HUDEP-2 (cell line): ENCODE measurements around the gene KRTAP19-2.
"Not testable (repeated sequence)": the region's sequence is repeated elsewhere in the genome, so short reads cannot be mapped to it uniquely, and the experiment has no call there.

Source experiments
- DNase-seq, 76 experiments: peaks; one replicate each; lab custom pipeline; 2025; ENCODE audit not compliant: unreplicated experiment in 76 of 76; lab: John Stamatoyannopoulos, UW

KRTAP19-2 gene, protein sequence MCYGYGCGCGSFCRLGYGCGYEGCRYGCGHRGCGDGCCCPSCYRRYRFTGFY

DNA sequence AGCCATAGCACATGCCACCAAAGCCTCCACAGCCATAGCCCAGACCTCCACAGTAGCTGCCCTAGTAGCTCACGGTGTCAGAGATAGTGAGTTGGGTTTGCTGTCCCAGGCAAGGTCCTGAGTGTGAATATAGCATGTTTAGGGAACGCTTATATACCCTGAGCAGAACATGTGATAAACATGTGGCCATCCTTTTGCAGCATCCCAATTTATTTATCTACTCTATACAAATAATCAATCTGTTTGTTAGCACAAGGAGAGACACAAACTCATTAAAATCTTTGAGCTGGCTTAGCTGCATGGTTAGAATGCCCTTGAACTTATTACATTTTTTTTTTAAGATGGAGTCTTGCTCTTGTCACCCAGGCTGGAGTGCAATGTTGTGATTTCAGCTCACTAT lies at the start of gene KRTAP19-2:
TSS of gene KRTAP19-2 (minus strand) at position 101 of the 400 bp plus-strand sequence. CDS start at position 13, 88 bp downstream.
- DNase-seq: no peak

DNA sequence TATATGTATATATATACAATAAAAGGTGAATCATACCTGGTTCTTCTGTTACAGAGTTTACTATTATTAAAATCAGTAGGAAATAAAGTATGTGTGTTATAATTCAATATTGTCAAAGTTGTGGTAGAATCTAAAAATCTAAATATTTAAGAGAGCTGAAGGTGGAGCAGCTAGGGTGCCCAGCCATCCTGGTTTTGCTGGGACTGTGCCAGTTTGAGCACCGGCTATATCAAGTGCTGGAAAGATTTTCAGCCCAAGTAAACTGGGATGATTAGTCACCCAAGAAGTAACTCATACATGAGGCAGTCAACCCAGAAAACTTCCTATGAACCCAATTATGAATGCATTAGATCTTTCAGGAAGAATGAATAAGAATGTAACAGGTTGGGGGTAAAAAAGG lies 31.6 kb upstream of the KRTAP19-2 start:
- no peak for DNase-seq

DNA sequence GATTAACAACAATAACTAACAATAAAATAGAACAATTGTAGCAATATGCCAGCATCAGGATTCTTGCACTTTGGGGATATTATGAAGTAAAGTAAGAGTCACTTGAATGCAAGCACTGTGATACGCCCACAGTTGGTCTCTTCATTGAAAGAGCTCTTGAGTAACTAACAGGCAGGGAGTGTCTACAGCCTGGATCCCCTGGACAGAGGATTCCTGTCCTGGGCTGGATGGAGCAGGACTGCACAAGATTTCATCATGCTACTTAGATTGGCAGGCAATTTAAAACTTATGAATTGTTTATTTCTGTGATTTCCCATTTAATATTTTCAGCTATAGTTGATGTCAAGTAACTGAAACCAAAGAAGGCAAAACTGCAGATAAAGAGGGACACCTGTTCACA lies 28.4 kb upstream of the KRTAP19-2 start:
- DNase-seq: no peak

DNA sequence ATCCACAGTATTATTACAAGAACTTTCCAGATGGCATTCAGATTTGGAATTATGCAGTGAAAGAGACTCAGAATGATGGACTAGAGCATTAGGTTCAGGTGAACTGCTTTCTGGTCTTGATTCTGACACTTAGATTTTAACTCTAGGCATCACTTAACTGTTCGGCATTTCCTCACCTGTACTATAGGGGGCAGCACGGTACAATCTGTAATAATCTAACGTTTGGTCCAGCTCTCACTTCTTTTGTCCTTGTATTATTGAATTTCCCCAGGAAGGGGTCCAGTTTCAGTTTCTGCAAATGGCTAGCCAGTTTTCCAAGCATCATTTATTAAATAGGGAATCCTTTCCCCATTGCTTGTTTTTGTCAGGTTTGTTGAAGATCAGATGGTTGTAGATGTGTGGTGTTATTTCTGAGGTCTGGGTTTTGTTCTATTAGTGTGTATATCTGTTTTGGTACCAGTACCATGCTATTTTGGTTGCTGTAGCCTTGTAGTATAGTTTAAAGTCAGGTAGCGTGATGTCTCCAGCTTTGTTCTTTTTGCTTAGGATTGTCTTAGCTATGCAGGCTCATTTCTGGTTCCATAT lies 18.5 kb upstream of the KRTAP19-2 start:
- not testable (repeated sequence) for DNase-seq

DNA sequence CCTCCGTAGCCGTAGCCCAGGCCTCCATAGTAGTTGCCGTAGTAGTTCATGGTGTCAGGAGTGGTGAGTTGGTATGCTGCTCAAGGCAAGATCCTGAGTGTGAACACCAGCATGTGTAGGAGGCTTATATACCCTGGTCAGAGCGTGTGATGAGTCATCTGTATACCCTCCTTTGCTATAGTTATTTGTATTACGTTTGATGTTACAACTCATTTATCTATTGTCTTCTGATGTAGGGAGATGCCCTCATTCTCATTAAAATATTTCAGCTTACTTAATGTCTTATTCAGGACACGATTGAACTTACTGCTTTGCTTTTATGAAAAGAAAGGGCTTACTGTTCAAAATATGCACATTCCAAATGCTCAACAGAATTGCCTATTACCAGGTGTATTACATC lies 14.8 kb upstream of the KRTAP19-2 start, which contains the start of gene KRTAP19-5:
TSS of gene KRTAP19-5 (minus strand) at position 101 of the 400 bp plus-strand sequence. CDS start at position 50, 51 bp downstream.
- DNase-seq: no peak

DNA sequence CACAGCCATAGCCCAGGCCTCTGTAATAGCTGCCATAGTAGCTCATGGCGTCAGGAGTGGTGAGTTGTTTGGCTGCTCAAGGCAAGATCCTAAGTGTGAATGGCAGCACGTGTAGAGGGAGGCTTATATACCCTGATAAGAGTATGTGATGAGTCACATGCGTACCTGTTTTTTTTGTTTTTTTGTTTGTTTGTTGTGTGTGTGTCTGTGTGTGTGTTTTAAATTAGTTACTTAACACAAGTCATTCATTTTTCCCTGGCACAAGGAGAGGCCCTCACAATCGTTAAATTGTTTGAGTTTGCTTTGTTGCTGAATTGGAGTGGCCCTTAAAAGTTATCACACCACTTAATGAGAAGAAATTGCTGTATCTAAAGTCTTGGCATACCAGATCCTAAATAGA lies 9.8 kb upstream of the KRTAP19-2 start, which contains the start of gene KRTAP19-4:
TSS of gene KRTAP19-4 (minus strand) at position 101 of the 400 bp plus-strand sequence. CDS start at position 46, 55 bp downstream.
- no peak for DNase-seq

DNA sequence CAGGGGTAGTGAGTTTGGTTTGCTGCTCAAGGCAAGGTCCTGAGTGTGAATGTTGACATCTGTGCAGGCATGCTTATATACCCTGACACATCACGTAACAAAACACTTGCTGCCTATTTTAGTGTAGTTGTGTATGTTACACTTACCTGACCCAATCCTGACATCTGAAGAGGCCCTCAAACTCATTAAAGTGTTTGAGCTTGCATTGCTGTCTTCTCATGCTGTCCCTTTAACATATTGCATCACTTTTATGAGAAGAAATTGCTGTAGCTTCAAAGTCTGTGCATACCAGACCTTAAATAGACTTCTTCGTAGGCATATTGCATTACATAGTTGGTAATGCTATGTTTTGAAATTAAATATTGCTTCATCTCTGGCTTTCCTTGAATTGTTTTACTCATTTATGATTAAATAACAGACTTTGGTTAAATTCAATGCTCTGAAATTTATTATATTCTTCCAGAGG lies 4.8 kb upstream of the KRTAP19-2 start, which contains the start of gene KRTAP19-3:
TSS of gene KRTAP19-3 (minus strand) at position 51 of the 466 bp plus-strand sequence. CDS start 56 bp downstream, outside the sequence.
- DNase-seq: no peak

DNA sequence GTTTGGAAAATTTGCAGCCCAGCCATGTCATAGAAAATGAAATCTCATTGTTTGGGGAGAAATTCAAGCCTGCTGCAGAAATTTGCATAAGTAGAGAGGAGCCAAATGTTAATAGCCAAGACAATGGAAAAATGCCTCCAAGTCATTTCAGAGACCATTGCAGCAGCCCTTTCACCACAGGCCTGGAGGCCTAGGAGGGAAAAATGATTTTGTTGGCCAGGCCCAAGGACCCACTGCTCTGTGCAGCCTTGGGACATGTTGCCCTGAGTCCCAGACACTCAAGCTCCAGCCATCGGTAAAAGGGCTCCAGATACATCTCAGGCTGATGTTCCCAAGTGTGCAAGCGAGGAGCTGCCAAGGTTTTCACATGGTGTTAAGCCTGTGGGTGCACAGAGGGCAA lies 1.1 kb downstream of the KRTAP19-2 start:
- DNase-seq: no peak

DNA sequence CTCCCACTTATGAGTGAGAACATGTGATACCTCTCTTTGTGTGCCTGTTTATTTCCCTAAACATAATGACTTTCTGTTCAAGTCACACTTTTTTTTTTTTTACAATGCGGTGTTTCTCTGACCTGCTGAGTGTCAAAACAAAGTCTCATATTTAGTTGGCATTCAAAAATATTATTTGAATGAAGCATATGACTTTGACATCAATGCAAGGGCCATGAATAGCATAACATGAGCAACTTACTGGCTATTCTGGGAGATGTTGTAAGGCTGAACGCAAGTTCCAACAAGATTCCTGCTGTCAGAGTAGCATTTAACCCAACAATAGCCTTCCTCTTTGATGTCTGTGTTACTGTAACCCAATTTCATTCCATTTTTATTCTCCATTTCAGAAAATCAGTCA lies 5.1 kb downstream of the KRTAP19-2 start:
- no peak for DNase-seq

DNA sequence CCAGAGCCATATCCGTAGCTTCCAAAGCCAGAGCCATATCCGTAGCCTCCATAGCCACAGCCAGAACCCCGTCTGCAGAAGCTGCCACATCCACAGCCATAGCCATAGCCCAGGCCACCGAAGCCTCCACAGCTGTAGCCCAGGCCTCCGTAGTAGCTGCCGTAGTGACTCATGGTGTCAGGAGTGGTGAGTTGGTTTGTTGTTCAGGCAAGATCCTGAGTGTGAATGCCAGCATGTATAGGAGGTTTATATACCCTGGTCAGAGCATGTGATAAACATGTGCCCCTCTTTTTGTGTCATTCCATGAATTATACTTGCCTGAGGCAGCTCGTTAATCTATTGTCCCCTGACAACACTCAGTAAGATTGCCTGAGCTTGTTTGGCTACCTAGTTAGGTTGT lies 7.1 kb downstream of the KRTAP19-2 start, which contains the start of gene KRTAP19-1:
TSS of gene KRTAP19-1 (minus strand) at position 223 of the 400 bp plus-strand sequence. CDS start at position 173, 50 bp downstream.
- no peak for DNase-seq

DNA sequence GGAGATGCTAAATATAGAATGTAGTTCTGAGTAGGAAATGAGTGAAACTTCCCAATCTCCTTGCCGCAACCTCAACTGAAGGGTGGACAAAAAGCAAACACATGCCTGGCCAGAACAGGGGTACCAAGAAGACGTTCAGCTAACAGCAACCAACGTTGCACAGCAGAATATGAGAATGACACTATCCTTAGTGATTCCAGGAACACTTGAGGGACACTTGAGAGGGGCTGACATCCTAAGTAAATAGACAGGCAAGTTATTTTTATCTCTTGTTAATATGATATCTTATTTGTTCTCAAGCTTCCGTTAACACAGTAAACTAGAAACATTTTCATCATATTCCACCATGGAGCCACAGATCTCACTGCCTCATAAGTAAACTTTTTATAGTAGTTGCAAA lies 8.0 kb downstream of the KRTAP19-2 start:
- DNase-seq: no peak

DNA sequence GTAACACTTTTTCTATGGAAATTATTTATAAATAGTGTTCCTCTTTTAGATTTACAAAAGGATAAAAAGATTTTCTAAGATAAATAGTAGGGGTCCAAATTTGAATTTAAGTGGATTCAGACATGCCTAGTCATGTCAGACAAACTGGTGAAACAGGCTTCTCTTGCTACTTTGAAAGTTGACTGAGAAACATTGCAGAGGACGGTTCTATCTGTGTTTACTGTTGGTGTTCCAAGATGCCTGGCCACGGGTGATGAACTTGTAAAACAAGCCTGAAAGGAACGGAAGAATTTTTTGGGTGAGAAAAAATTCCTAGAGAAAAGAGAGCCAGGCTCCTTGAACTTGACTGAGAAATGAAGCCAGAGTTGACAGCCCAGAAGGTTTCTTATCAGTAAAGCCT lies 9.2 kb downstream of the KRTAP19-2 start:
- no peak for DNase-seq

DNA sequence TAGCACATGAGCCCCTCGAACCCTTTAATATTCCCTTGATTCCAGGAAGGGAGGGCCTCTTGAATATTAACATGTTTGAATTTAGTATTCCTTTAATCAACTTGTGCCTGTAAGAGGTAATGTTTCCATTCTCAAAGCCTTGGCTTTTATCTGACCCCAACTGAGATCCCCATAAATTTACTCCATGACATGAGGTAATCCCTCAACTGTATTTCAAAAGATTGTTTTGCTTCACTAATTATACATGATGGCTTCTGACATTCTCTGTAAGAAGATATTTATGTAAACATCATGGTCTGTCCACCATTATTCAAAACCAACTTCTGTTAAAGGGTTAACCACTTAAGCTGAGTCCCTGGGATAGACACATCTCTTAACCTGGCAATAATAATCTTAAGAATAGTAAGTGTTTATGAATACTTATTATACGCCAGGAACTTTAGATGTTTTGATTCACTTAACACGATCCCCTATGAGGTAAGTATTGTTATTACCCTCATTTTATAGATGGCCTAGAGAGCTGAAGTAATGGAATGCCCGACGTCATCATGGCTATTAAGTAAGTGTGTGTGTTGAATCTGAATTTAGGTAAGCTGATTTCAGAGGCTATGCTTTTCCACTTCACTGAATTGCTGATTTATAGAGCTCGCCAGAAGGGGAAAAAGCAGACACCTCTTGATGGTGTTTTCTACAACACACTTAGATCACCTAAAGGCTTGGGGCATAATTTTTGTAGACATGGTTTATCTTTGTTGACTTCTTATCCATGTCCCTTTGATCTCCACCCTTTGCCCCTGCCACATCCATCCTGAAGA lies 18.1 kb downstream of the KRTAP19-2 start:
- no peak for DNase-seq

DNA sequence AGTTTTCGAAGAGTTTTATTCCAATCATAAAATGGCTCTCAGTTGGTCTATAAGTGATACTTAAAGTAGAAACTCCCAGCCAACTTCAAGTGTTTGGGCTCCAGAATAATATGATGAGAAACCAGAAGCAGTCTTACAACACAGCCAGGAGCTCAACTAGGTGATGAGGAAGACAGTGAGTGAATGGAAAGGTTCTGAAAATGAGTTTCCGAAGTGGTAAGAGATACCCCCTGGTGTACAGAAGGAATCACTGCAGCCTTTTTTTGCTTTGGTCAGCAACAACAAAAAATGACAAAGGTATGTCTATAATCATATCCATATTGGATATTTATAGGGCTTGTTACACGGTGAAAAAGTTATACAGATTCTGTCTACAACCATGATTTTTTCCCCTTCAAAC lies 23.5 kb downstream of the KRTAP19-2 start:
- DNase-seq: peak in 2 of 76 experiments; percentile 14 to 26

DNA sequence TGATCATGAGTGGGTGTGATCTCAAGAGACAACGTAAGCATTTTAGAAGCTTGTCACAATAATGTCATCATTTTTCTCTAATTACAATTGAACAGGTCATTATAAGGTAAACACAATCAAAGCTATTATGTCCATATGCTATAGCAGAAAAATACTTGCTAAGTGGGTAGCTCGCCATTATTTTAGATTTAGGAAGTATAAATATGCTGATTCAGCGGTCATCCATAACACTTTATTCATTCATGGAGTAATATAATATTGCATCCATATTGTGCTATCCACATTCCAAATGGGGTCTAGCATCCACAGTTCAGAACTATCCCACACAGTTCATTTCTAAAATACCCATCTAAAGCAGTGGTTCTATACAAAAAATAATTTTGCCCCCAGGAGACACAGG lies 38.7 kb downstream of the KRTAP19-2 start:
- no peak for DNase-seq

DNA sequence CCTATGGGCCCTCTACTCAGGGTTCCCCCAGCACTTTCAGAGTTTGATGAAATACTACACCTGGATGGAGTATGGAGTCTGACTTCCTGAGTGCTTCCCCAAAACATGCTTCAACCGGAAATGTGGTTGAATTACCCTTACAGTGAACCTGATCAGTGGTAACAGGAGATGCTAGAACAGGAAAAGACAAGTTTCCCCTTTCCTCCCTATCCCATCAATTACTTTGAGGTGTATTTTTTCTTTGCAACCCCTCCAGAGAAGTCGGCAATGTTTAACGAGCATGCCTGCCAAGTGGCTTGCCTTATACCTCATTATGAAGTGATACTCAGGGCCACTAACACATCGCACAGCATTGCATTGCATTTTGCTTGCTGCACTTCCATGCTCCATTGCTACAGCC lies 40.2 kb downstream of the KRTAP19-2 start:
- DNase-seq: no peak

DNA sequence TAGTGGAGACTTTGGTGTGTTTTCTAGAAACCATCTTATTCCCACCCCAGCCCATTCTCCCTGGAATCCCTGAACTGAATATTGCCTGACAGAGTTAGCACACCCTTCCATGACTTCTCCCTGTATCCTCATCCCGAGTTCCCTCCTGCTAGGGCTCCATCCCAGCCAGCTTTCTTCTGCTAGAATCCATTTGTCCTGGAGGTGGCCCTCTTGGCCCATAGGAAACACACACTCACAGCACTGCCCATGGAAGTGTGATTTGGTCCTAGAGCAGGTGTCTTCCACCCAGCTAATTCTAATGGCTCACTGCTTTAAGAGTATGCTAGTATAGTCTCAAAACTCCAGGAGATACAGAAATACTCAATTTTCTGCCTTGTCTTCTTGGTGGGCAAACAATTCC lies 43.0 kb downstream of the KRTAP19-2 start:
- DNase-seq: no peak

DNA sequence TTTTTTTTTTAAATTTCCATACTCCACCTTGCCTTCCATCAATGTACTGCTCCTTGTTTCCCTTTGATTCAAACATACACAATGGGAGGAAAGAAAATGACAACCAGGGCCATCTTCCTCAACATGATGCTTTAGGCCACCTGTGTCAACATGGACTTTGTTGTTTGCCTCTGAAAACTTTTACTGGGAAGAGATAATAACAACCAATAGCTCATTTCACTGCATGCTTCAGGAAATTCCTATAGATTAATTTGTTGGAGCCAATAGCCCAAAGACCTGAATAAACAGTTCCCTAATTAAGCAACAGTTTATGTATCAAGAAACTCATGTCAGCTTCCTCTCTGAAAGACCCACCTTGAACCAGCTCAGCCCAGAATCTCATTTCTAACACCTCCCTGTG lies 44.0 kb downstream of the KRTAP19-2 start:
- DNase-seq: no peak

DNA sequence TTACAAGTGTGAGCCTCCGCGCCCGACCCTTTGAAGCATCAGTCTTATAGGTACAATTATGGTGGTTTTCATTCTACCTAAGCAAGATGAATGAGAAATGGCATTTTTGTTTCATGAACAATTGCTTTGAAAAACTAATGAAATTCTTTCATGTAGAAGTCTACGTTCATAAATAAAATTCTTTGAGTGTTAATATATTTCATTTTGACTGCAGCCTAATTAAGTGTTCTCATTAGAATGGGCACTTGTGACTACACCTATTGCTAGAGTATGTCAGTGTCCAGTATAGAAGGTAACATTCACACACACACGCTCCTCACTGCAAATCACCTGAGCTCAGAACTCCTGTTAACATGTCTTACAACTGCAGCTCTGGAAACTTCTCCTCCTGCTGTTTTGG lies 47.3 kb downstream of the KRTAP19-2 start, which contains the start of gene KRTAP15-1:
TSS of gene KRTAP15-1 (plus strand) at position 301 of the 400 bp plus-strand sequence. CDS start at position 354, 53 bp downstream.
- no peak for DNase-seq
